IPS DF 6.9 (cell line): ENCODE data around the gene UBL4A.
"Not testable (repeated sequence)": the region's sequence is repeated elsewhere in the genome, so short reads cannot be mapped to it uniquely, and the experiment has no call there.

ENCODE experiments used
- DNase-seq: peaks from one replicate; pipeline ENCODE4 v3.0.0-alpha.2; 2013; ENCODE audit warnings: low read depth, low spot score
- H3K27ac ChIP-seq: one replicate; pipeline ENCODE4 v1.5.1; 2013; ENCODE audit warnings: low read length, control low read depth
- H3K27me3 ChIP-seq: 2 replicates; pipeline ENCODE4 v1.6.1; 2013; ENCODE audit warnings: mild to moderate bottlenecking, low read length; ENCODE audit not compliant: control insufficient read depth, insufficient read depth
- H3K36me3 ChIP-seq: 2 replicates; pipeline ENCODE4 v1.6.1; 2013; ENCODE audit warnings: low read length; ENCODE audit not compliant: control insufficient read depth, insufficient read depth
- H3K4me1 ChIP-seq: 2 replicates; pipeline ENCODE4 v1.6.1; 2013; ENCODE audit warnings: low read length; ENCODE audit not compliant: control insufficient read depth, insufficient read depth
- H3K4me3 ChIP-seq: 2 replicates; pipeline ENCODE4 v1.5.1; 2013; ENCODE audit warnings: mild to moderate bottlenecking, low read length
- H3K9me3 ChIP-seq: 2 replicates; pipeline ENCODE4 v1.6.1; 2013; ENCODE audit warnings: low read length, inconsistent platforms; ENCODE audit not compliant: control insufficient read depth, insufficient read depth
- whole genome bisulfite sequencing: extraction: QIAGEN DNeasy Blood & Tissue Kit; methylation state at CpG from one replicate; pipeline ENCODE4 v1.1.7; 2013; ENCODE audit warnings: mixed read lengths, missing lambda C conversion rate; ENCODE audit not compliant: insufficient read length, insufficient coverage; 5-methylcytosine and 5-hydroxymethylcytosine counted together

The UBL4A gene

DNA sequence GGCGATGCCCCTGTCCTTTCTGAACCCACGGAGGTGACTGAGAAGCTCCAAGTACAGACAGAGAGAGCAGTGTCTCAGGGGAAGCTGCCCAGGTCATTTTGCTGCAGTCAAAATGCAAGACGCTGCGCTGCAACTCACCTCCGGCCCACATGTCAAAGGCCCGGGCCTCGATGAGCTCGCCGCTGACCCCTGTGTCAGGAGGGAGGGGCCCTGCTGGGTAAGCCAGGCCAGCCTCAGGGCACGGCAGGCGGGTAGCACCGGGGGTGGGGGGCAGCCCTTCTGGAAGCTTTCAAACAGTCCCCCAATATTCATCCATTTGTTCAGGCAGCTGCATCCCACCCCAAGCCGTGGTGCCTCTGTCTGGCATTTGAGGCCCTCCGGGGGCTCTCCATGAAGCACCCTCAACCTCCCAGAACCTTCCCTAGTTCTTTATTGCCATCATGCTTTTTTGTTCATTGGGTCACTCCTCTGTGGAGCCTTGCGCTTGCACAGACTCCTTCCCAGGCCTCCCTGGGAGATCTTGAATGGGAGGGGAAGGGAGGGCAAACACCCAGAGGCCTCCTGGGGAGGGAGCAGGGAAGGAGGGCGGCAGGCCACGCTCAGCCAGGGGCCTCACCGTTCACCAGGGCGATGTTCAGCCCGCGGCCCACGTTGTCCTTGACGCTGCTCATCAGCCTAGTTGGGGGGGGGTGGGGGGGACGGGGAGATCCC lies 21.4 kb upstream of the UBL4A start:
- no peak for DNase-seq
- Histone ChIP-seq H3K9me3 (no peaks in the 10 kb centered on the region), H3K27me3 (no peaks in the 10 kb centered on the region), H3K27ac (no peak overlapping the region), H3K4me3 (no peak overlapping the region), H3K36me3 (no peaks in the 10 kb centered on the region), H3K4me1 (no peaks in the 10 kb centered on the region)
- no CpG with 5 or more reads among the region's 24 CpGs for WGBS

DNA sequence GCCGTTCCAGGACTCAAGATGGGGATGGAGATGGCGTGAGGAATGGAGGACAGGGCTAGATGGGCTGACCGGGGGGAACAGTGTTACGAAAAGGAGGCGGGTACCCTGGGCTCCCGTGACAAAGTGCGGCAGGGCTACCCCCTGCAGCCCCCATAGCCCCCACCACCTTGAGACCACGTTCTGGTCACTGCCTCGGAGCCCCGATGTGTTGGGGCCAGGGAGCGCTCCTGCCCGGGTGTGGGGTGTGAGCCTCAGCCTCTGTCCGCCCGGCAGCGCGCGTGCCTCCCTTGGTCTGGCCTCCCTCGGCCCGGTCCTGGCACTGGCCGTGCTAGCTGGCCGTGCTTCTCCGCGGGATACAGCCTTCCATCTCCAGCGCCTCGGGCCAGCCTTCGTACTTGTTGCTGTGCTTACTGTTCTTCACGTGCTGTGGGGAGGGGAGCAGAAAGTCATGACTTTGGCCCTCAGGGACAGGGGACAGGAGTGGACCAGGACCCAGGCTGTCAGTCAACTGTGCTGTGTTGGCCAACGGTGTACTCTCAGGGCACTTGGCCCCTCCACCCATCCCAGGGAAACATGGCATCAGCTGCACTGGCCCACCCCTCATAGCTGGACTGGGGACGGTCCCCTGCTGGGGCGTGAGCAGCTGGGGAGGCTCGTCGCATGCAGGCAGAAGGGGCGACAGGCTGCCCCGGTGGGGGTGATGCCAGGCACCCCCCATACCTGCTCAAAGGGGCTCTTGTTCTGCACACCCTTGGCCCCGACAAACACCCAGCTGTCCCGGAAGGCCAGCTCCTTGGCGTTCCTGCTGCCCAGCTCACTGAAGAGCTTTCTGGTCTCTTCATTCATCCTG lies 20.3 kb upstream of the UBL4A start:
- no peak overlapping the region for H3K27ac ChIP-seq
- no peaks in the 10 kb centered on the region for H3K4me1 ChIP-seq
- no peaks in the 10 kb centered on the region for H3K27me3 ChIP-seq
- no CpG with 5 or more reads among the region's 37 CpGs for WGBS
- H3K36me3 ChIP-seq, result no peaks in the 10 kb centered on the region
- no peaks in the 10 kb centered on the region for H3K9me3 ChIP-seq
- no peak overlapping the region for H3K4me3 ChIP-seq
- no peak for DNase-seq

DNA sequence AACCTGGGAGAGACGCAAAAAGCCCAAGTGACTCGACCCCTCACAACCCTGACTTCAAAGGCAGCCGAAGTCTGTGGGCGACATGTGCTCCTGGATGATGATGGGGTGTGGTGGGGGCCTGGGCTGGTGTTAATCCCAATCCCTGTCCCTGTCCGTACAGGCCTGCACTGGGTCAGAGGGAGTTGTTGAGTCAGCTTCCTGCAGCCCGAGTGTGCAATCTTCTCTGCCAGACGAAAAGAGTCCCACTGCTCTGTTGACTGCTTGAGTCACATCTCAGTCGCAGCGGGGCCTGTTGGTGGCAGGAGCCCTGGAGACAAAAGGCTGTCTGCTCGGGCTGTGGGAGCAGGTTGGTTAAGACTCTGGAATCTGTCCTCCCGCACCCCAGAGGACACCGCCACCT lies 19.3 kb upstream of the UBL4A start:
- no CpG with 5 or more reads among the region's 12 CpGs for WGBS
- no peaks in the 10 kb centered on the region for H3K9me3 ChIP-seq
- no peak overlapping the region for H3K27ac ChIP-seq
- no peak overlapping the region for H3K4me3 ChIP-seq
- no peak for DNase-seq
- H3K36me3 ChIP-seq, result no peaks in the 10 kb centered on the region
- H3K4me1 ChIP-seq, result no peaks in the 10 kb centered on the region
- no peaks in the 10 kb centered on the region for H3K27me3 ChIP-seq

DNA sequence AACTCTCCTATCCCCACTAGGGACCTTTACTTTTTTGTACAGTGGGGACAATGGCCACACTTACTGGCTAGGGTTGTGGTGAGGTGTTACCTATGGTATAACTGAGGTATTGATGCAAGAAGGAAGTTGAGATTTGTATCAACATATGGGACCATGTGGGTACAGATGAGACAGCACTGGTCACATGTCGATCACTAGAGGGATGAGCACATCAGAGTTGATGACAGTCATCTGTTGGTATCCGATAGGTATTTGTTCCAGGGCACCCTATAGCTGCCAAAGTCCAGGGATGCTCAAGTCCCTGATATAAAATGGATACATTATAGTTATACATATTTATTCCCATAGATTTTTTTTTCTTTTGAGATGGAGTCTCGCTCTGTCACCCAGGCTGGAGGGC lies 16.6 kb upstream of the UBL4A start:
- WGBS, result no CpG with 5 or more reads among the region's 3 CpGs
- DNase-seq, result no peak
- no peak overlapping the region for H3K27ac ChIP-seq

DNA sequence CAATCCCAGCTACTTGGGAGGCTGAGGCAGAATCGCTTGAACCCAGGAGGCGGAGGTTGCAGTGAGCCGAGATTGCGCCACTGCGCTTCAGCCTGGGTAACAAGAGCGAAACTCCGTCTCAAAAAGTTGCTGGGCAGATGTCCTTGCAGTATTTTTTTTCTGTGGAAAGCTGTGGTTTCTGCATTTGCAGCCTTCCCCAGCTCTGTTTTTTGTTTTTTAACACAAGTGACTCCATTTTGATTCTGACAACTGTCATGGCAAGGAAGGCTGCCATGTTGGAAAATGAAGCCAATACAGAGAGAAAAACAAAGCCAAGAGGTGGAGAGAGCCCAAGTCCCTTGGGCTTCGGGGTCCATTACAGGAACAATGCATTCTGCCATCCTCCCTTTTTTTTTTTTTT lies 15.7 kb upstream of the UBL4A start:
- Histone ChIP-seq H3K9me3 (no peaks in the 10 kb centered on the region), H3K4me3 (no peak overlapping the region), H3K27ac (no peak overlapping the region), H3K27me3 (no peaks in the 10 kb centered on the region), H3K36me3 (no peaks in the 10 kb centered on the region), H3K4me1 (no peaks in the 10 kb centered on the region)
- DNase-seq, result no peak
- WGBS, result no CpG with 5 or more reads among the region's 8 CpGs

More for the DNA sequence above, 16.6 kb upstream of the UBL4A start:
- no peaks in the 10 kb centered on the region for H3K36me3 ChIP-seq
- H3K27me3 ChIP-seq, result no peaks in the 10 kb centered on the region
- no peaks in the 10 kb centered on the region for H3K4me1 ChIP-seq
- H3K4me3 ChIP-seq, result no peak overlapping the region
- H3K9me3 ChIP-seq, result no peaks in the 10 kb centered on the region

DNA sequence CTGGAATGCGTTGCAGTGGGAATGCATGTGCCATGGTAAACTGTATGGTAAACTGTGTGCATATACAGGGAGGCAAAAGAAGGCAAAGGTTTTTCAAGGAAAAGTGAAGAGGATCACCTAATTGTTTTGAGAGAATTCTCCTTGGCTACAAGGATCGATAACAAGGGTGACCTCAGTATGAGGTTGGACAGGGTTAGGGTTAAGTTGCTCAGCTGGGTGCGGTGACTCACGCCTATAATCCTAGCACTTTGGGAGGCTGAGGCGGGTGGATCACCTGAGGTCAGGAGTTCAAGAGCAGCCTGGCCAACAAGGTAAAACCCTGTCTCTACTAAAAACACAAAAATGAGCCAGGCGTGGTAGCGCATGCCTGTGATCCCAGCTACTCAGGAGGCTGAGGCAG lies 15.0 kb upstream of the UBL4A start:
- not testable (repeated sequence) for H3K9me3 ChIP-seq, H3K4me3 ChIP-seq, H3K36me3 ChIP-seq, H3K27me3 ChIP-seq, H3K27ac ChIP-seq, H3K4me1 ChIP-seq, DNase-seq
- WGBS, result no CpG with 5 or more reads among the region's 7 CpGs

DNA sequence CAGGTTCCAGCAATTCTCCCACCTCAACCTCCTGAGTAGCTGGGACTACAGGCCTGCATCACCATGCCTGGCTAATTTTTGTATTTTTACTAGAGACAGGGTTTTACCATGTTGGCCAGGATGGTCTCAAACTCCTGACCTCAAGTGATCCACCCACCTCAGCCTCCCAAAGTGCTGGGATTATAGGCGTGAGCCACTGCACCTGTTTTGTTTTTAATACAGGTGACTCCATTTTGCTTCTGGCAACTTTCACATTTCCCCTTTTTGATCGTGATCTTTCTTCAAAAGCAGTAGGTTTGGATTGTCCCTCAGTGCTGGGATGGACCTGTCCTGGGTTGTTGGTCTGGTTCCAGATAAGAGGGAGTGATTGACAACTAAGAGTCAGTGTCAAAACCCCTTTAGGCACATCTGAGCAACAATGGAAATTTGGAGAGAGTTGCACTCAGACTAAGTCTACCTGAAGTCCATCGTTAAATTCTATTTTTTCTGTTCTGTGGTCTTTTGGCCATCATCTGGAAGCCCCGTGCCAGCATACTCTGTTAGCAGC lies 10.2 kb upstream of the UBL4A start:
- H3K9me3 ChIP-seq, H3K4me1 ChIP-seq, H3K27me3 ChIP-seq, DNase-seq, H3K36me3 ChIP-seq, H3K27ac ChIP-seq, H3K4me3 ChIP-seq: not testable (repeated sequence)
- WGBS, result no CpG with 5 or more reads among the region's 4 CpGs

DNA sequence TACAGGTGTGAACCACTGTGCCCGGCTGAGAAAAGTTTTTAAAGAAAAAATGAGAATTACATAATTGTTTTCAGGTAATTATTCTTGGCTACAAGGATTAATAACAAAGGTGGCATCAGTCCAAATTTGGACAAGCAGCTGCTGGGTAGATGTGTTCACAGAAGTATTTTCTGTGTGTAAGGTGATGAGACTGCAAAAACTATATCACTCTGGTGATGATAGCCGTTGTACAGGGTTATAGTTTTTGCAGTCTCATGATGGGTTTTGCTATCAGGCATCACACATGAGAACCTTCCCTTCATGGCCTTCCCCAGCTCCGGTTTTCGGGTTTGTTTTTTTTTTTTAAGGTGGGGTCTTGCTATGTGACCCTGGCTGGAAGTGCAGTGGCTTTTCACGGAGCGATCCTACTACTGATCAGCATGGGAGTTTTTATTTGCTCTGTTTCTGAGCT lies 9.1 kb upstream of the UBL4A start:
- H3K27ac ChIP-seq, result no peak overlapping the region
- no peaks in the 10 kb centered on the region for H3K36me3 ChIP-seq
- no peaks in the 10 kb centered on the region for H3K27me3 ChIP-seq
- no peak overlapping the region for H3K4me3 ChIP-seq
- DNase-seq, result no peak
- WGBS, result no CpG with 5 or more reads among the region's 6 CpGs
- H3K4me1 ChIP-seq, result no peaks in the 10 kb centered on the region
- no peaks in the 10 kb centered on the region for H3K9me3 ChIP-seq

DNA sequence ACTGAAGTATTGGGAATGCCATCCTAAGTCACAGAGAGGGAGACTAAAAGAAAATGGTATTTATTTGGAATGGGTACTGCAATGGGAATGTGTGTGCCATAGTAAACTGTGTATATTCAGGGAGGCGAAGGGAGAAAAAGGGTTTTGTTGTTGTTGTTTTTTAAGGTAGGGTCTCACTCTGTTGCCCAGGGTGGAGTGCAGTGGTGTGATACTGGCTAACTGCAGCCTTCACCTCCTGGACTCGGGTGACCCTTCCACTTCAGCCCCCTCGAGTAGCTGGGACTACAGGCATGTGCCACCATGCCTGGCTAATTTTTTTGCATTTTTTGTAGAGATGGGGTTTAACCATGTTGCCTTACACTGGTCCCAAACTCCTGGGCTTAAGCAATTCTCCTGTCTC lies 8.3 kb upstream of the UBL4A start:
- DNase-seq, result no peak
- Histone ChIP-seq H3K9me3 (no peaks in the 10 kb centered on the region), H3K4me1 (no peaks in the 10 kb centered on the region), H3K36me3 (no peaks in the 10 kb centered on the region), H3K27me3 (no peaks in the 10 kb centered on the region), H3K4me3 (no peak overlapping the region), H3K27ac (no peak overlapping the region)
- no CpG with 5 or more reads among the region's 3 CpGs for WGBS

DNA sequence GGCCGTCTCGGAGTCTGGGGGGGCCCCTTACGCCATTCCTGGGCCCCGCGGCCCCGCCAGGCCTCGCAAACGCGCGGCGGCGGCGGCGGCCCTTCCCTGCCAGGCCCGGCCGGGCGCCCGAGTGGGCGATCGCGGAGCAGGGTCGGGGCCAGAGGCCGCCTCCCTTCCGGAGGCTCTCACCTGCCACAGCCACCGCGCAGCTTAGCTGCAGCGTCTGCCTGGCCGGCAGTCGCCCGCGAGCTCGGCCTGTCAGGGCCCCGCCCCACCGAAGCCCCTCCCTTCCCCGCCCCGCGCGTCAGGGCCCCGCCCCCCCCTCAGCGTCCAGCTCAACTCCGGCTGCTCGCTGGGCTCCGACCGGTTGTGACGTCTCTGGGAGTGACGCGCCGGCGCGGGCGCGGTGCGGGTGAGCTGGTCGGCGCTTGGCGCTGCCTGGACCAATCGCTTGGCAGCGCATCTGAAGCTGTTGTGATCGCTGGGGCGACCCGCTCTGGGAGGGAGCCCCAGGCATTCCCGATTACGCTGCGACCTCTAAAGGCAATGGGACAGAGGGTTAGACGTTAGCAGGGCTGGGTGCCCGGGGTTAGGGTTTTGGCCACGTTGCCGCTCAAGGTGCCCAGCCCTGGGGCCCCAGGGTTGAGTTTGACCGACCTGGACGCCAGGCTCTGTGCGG lies 4.1 kb upstream of the UBL4A start, which contains the start of gene SLC10A3:
Gene SLC10A3, minus strand, starts transcription at position 216 of the 670 bp plus-strand sequence. CDS start 1,689 bp downstream, outside the sequence.
- Histone ChIP-seq H3K36me3 (no peaks in the 10 kb centered on the region; the same call in 1 of the 2 replicates), H3K9me3 (no peaks in the 10 kb centered on the region), H3K4me1 (peaks cover 2% of the 10 kb centered on the region; the same call in 1 of the 2 replicates), H3K27me3 (no peaks in the 10 kb centered on the region), H3K4me3 (peak within 1 kb of the TSS; percentile 53; the same call in 1 of the 2 replicates), H3K27ac (no peak within 1 kb of the TSS)
- no CpG with 5 or more reads among the region's 71 CpGs for WGBS
- peak; percentile 78 for DNase-seq
